ENCODE measurements around the gene HSPA1A.
A peak's percentile ranks its signal among the peaks of the same experiment; 100 is the strongest.
"Not testable (repeated sequence)": the region's sequence is repeated elsewhere in the genome, so short reads cannot be mapped to it uniquely, and the experiment has no call there.

Gene HSPA1A

DNA sequence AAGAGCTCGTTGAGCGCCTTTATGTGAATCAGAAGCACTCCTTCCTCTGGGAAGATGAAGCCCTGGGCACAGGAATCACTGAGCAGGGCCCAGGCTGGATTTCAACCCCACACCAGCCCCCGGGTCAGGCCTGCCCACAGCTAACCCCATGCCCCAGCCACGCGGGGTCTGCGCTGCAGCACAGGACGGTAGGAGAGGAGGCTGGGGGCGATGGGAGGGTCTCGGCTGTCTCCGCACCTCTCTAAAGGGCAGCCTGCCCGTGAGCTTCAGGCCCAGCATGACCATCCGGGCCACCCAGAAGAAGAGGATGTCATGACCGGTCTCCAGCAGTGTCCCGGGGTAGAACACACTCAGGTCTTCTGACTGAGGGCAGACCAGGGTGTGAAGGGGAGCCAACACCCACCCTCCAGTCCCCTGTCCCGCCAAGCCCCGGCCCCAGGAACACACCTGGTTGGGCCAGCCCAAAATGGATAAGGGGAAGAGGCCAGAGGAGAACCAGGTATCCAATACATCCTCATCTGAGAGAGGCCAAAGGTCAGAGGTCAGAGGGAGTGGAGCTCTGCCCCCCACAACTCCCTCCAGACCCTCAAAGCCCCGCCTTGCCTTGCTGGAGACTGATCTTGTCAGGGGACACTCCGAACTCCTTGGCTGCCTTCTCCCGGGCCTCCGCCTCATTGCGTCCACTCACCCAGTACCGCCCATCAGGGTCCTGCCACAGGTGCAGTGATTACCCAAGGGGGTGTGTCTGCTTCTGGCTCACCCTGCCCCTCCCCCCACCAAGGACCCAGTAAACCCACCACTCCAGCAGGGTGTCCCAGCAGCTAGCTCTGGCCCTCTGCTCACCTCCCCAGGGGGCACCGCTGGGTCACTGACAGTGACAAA lies 33.9 kb upstream of the HSPA1A start:
- no peak for FAIRE-seq

GRCh38 chr6:31782126-31782855 lies 33.1 kb upstream of the HSPA1A start:
- FAIRE-seq: no peak

GRCh38 chr6:31784098-31784925 lies 31.0 kb upstream of the HSPA1A start:
- FAIRE-seq: no peak

DNA sequence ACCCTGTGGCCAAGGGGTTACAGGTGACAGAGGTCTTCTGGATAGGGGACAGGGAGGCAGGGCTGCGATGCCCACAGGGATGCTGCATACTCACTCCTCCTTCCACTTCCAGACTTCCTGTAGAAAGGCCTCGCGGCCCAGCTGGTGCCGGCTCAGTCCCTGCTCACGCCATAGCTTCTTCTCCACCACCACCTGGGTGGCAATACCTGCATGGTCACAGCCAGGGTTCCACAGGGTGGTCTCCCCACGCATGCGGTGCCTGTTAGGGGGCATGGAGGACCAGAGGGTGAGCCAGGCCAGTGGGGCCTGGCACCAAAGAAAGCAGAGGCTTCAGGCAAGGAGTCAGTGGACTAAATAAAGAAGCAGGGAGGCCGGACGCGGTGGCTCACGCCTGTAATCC lies 29.9 kb upstream of the HSPA1A start:
- no peak for FAIRE-seq

DNA sequence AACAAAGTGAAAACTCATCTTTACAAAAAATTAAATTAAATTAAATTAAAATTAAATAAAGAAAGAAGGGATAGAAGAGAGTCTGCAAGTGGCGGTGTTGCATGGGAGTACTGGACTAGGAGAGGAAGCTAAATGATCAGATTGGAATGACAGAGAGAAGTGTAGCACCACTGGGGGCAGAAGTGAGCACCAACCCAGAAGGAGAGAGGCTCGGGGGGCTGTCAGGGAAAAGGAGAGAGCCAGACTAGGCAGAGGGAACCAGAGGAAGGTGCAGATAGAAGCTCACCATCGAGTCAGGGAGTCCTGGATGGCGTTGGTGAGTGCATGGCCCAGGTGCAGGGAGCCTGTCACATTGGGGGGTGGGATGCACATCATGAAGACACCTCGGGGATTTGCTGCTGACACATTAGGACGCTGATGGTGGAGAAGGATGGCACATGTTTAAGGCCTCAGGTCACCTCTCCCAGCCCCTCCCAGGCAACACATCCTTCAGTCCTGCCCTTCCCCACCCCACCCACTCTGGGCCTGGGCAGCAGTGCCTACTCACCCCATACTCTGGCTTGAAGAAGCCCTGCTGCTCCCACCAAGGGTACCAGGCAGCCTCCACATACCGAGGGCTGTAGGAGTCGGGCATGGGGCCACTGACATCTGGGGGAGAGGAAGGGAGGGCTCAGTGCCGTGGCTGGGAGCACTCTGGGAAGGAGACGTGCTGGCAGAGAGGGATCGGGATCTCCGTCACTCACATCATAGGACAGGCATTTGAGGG lies 23.8 kb upstream of the HSPA1A start:
- no peak for FAIRE-seq

DNA sequence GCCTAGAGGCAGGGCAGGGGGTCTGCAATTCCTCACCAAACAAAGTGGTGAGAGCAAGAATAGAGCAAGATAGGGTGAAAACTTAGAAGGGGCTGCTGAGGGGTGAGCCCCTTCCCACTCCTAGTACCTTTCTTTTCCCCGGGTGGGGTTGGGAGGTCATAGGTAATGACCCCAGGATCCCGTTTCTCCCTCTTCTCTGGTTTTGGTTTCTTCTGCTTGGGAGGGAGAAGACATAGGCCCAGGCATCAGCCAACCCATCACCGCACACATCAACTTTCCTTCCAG lies 23.3 kb upstream of the HSPA1A start:
- no peak for FAIRE-seq

GRCh38 chr6:31792761-31793171 lies 22.6 kb upstream of the HSPA1A start:
- no peak for FAIRE-seq

DNA sequence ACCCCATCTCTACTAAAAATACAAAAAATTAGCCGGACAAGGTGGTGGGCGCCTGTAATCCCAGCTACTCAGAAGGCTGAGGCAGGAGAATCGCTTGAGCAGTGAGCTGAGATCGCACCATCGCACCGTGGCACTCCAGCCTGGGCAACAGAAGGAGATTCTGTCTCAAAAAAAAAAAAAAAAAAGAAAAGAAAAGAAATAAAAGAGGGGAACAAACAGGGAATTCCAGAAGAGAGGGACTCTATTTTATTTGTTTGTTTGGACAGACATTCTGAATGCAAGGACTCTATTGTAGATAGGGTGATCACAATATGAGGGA lies 21.5 kb upstream of the HSPA1A start:
- FAIRE-seq: not testable (repeated sequence)

GRCh38 chr6:31794294-31794865 lies 21.0 kb upstream of the HSPA1A start:
- no peak for FAIRE-seq

DNA sequence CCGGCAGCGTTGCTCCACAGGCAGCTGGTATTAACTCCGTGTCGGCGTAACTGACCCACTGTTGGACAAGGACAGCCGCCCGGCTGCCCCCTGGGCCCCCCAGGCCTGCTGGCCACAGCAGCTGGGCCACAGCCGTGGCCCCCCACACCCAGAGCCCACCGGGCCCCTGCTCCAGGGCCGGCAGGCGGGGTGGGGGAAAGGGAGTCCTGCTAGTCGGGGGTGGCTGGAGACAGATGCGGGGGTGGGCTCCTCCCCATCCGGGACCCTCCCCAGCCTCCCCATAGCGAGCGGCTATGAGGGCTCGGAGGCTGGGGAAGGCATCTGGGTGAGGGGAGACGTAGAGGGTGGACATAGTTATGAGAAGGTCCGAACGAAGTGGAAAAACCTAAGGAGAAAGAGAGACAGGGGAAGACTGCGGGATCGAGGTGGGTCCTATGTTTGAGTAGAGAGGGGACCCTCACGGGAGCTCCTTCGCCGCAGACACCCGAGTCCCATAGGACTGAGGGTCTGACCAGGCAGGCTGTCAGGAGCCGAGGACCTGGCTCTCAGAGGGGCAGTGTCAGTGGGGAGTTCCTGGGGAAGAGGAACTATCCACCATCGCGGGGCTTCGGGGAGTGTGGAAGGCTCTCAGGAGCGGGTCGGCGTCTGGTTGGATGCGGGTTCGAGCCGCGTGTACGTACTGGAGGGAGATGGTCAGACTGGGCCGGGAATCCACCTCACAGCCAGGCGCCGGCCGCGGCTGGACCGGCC lies 20.3 kb upstream of the HSPA1A start:
- no peak for FAIRE-seq

DNA sequence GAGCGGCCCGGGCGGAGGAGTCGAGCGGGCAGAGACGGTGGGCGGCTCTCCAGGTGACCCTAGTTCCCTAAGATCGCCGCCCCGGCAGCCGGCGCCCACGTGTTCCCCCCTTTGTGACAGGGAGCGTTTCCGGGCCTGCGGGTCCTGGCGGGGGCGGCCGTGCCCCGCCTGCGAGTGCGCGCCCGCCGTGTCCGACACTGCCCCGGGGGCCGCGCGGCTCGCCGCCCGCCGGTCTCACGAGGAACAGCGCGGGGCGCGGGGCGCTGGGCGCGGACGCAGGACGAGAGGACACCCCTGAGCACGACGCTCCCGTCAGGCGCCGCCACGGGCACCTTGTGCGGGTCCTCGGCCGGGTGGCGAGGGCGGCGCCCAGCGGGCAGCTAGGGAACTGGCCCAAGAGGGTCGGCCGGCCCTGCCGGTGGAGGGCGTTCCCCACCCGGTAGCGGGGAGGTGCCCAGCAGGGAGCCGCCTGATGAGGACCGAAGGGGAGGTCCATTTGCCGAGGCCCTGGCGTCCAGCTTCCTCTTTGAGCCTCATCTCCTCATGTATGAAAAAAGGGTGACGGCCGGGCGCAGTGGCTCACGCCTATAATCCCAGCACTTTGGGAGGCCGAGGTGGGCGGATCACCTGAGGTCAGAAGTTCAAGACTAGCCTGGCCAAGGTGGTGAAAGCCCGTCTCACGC lies 19.6 kb upstream of the HSPA1A start, which contains the start of gene VARS1:
TSS of gene VARS1 (minus strand) at position 137 of the 683 bp plus-strand sequence. CDS start 535 bp downstream, outside the sequence.
- no peak for FAIRE-seq

GRCh38 chr6:31796993-31797385 lies 18.4 kb upstream of the HSPA1A start:
- FAIRE-seq: no peak

- no peak for FAIRE-seq
Measured at GRCh38 chr6:31797588-31797987, 17.8 kb upstream of the HSPA1A start.

DNA sequence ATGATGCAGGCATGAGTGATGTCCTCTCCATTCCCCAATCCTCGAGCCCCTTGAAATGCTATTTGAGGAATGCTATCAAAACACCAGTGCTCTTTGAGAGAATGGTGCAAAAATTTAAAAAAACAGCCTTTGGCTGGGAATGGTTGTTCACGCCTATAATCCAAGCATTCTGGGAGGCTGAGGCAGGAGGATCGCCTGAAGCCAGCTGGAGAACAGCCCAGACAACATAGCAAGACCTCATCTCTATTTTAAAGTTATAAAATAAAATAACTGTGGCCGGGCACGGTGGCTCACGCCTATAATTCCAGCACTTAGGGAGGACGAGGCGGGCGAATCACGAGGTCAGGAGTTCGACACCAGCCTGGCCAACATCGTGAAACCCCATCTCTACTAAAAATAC lies 15.6 kb upstream of the HSPA1A start:
- FAIRE-seq: no peak

GRCh38 chr6:31801031-31801927 lies 14.1 kb upstream of the HSPA1A start:
- FAIRE-seq: not testable (repeated sequence)

DNA sequence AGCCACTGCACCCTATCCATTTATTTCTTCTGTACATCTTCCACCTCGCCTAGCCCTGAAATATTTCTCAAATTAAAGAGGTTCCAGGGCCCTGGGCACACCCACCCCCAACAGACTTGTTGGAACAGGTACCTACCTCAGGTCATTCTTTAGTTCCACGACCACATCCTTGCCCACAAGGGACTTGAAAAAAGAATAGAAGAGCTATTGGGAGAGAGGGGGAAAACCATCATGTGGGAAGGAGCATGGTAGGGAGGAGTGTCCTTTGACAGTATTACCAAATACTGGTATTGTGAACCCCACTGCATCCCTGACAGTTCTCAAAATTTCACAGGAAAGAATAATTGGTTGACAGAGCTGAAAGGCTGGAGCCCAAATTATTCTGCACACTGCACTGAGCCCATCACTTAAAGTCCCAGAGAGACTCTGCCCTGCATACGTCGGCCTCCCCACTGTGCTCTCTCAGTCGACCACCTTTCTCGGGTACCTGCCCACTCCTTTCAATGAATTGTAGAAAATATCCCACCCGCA lies 9.3 kb upstream of the HSPA1A start:
- no peak for FAIRE-seq

GRCh38 chr6:31806470-31807272 lies 8.7 kb upstream of the HSPA1A start, which contains the start of gene LSM2:
LSM2 (minus strand) TSS chr6:31806966; CDS start chr6:31806757, 209 bp downstream.
- FAIRE-seq: peak; percentile 17

GRCh38 chr6:31808599-31808998 lies 6.7 kb upstream of the HSPA1A start:
- not testable (repeated sequence) for FAIRE-seq

DNA sequence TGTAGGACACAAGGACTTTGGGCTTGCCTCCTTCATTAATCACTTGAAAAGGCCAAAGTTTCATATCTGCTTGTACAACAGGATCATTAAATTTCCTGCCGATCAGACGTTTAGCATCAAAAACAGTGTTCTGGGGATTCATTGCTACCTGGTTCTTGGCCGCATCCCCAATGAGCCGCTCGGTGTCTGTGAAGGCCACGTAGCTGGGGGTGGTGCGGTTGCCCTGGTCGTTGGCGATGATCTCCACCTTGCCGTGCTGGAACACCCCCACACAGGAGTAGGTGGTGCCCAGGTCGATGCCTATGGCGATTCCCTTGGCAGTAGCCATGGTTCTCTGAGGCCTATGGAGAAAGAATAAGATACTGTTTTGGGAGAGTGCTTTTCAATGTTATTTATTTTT lies 3.7 kb upstream of the HSPA1A start:
- no peak for FAIRE-seq
